ENCODE measurements around the gene PQBP1. TPM values are rescaled to one million over a fixed set of nuclear protein-coding genes. Genes with fewer than 3 reads are reported as not detected.

PQBP1 gene
- total and polyA plus RNA-seq, 2 donors (not counting 1 experiment from before 2014, with no cell fraction given): 89.9 to 128 TPM

DNA sequence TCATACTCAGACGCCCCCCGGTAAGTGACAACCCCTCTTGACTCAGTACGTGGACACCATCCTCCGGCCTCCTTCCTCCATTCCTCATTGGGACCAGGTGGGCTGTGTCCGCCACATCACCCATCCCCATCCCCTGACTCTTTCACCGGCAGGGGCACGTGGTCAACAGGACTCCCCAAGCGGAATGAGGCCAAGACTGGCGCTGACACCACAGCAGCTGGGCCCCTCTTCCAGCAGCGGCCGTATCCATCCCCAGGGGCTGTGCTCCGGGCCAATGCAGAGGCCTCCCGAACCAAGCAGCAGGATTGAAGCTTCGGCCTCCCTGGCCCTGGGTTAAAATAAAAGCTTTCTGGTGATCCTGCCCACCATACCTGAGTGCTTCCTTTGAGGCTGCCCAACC, 5.0 kb downstream of the PQBP1 start:
- ATAC-seq (ENCODE audit: low read depth): no peak
- H3K4me3 Mint-ChIP-seq: no peak overlapping the region
- ChIA-PET CTCF (interaction anchor here (1.2 to 1.5 kb wide), 2 partner anchors 9 to 43 kb away, joined by 3 to 5 read pairs; partner anchors contain the start of gene SLC35A2), POLR2A (interaction anchor here (1.4 kb wide), 1 partner anchor 9 kb away, joined by 4 read pairs; the partner anchor contains the start of gene SLC35A2)
- no peak overlapping the region for H3K27ac Mint-ChIP-seq
- peaks cover 9% of the 10 kb centered on the region for H3K4me1 Mint-ChIP-seq
- WGBS (ENCODE audit: insufficient coverage): 96% methylated on average over 9 of the region's 14 CpGs
- Histone ChIP-seq H2AFZ (ENCODE audit: insufficient read depth, low read depth, low read length, poor library complexity, severe bottlenecking) (no peak overlapping the region), H3K4me2 (replicated peaks; ENCODE audit: low read depth, low read length, poor library complexity, severe bottlenecking) (no peak overlapping the region), H3K36me3 (replicated peaks in 1 of 2; ENCODE audit: control extremely low read depth in 1 of 2, control insufficient read depth in 1 of 2, extremely low read depth in 1 of 2, insufficient read depth in 2 of 2, low read length in 1 of 2) (peaks cover 2 to 24% of the 10 kb centered on the region in 2 experiments), H4K20me1 (ENCODE audit: control insufficient read depth, insufficient read depth, low read length, poor library complexity, severe bottlenecking) (peaks cover 8% of the 10 kb centered on the region), H3K27ac (ENCODE audit: low read length in 2 of 2) (no peak overlapping the region), H3K27me3 (replicated peaks in 1 of 4; ENCODE audit: control extremely low read depth in 1 of 4, control insufficient read depth in 3 of 4, insufficient read depth in 4 of 4, low read length in 3 of 4) (no peaks in the 10 kb centered on the region), H3K4me1 (ENCODE audit: control insufficient read depth in 2 of 2, insufficient read depth in 2 of 2, low read length in 2 of 2) (peaks cover 7 to 14% of the 10 kb centered on the region in 2 donors), H3K79me2 (ENCODE audit: control insufficient read depth, insufficient read depth, low read length) (peaks cover 10% of the 10 kb centered on the region), H3K9ac (ENCODE audit: low read length) (no peak overlapping the region), H3K9me3 (ENCODE audit: control extremely low read depth in 1 of 3, control insufficient read depth in 2 of 3, insufficient read depth in 1 of 3, low read length in 2 of 3) (no peaks in the 10 kb centered on the region), H3K4me3 (ENCODE audit: control extremely low read depth in 1 of 5, extremely low read depth in 1 of 5, insufficient read depth in 1 of 5, low read depth in 2 of 5, low read length in 4 of 5) (no peak overlapping the region)
- no peaks in the 10 kb centered on the region for H3K9me3 Mint-ChIP-seq (ENCODE audit: insufficient read depth)
- intact Hi-C loops (cut with micrococcal nuclease): no loop called here
- H3K27me3 Mint-ChIP-seq: no peaks in the 10 kb centered on the region
- no peak for TF ChIP-seq EZH2 (IDR thresholded peaks at IDR 0.05; ENCODE audit: borderline replicate concordance, insufficient read depth, low read depth, low read length, poor library complexity, severe bottlenecking)
- TF ChIP-seq, protein P1, sequence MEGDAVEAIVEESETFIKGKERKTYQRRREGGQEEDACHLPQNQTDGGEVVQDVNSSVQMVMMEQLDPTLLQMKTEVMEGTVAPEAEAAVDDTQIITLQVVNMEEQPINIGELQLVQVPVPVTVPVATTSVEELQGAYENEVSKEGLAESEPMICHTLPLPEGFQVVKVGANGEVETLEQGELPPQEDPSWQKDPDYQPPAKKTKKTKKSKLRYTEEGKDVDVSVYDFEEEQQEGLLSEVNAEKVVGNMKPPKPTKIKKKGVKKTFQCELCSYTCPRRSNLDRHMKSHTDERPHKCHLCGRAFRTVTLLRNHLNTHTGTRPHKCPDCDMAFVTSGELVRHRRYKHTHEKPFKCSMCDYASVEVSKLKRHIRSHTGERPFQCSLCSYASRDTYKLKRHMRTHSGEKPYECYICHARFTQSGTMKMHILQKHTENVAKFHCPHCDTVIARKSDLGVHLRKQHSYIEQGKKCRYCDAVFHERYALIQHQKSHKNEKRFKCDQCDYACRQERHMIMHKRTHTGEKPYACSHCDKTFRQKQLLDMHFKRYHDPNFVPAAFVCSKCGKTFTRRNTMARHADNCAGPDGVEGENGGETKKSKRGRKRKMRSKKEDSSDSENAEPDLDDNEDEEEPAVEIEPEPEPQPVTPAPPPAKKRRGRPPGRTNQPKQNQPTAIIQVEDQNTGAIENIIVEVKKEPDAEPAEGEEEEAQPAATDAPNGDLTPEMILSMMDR (IDR thresholded peaks at IDR 0.05): no peak
- no peak for DNase-seq

DNA sequence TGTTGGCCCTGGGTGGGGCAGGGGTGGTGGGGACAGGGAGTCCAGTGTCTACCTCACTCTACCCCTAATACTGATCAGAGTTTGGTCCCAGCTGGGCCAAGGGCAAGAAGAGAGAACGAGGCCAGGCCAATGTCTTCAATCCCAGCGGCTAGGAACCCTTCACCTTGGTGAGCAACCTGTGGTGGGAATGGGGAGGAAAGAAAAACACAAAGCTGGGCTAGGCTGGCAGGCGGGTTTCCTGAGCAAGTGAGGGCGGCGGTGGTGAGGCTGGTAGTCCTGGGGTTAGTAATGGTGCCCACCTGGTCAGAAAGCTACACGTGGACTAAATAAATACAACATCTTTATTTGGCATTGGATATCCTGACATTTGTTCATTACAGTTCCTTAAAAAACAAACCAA, 5.6 kb downstream of the PQBP1 start:
- peaks cover 8% of the 10 kb centered on the region for H4K20me1 ChIP-seq (ENCODE audit: control insufficient read depth, insufficient read depth, low read length, poor library complexity, severe bottlenecking)
- Mint-ChIP-seq H3K27me3 (no peaks in the 10 kb centered on the region), H3K27ac (no peak overlapping the region), H3K4me1 (peaks cover 6% of the 10 kb centered on the region), H3K4me3 (no peak overlapping the region), H3K9me3 (ENCODE audit: insufficient read depth) (no peaks in the 10 kb centered on the region)
- peaks cover 7 to 13% of the 10 kb centered on the region in 2 donors for H3K4me1 ChIP-seq (ENCODE audit: control insufficient read depth in 2 of 2, insufficient read depth in 2 of 2, low read length in 2 of 2)
- no peak overlapping the region for H3K4me3 ChIP-seq (ENCODE audit: control extremely low read depth in 1 of 5, extremely low read depth in 1 of 5, insufficient read depth in 1 of 5, low read depth in 2 of 5, low read length in 4 of 5)
- no peaks in the 10 kb centered on the region for H3K9me3 ChIP-seq (ENCODE audit: control extremely low read depth in 1 of 3, control insufficient read depth in 2 of 3, insufficient read depth in 1 of 3, low read length in 2 of 3)
- no peak for ATAC-seq (ENCODE audit: low read depth)
- H3K4me2 ChIP-seq (replicated peaks; ENCODE audit: low read depth, low read length, poor library complexity, severe bottlenecking): no peak overlapping the region
- peaks cover 10% of the 10 kb centered on the region for H3K79me2 ChIP-seq (ENCODE audit: control insufficient read depth, insufficient read depth, low read length)
- TF ChIP-seq, protein P1 (IDR thresholded peaks at IDR 0.05): no peak
- no peak for TF ChIP-seq EZH2 (IDR thresholded peaks at IDR 0.05; ENCODE audit: borderline replicate concordance, insufficient read depth, low read depth, low read length, poor library complexity, severe bottlenecking)
- ChIA-PET CTCF (interaction anchor here (1.2 to 1.5 kb wide), 2 partner anchors 9 to 43 kb away, joined by 3 to 5 read pairs; partner anchors contain the start of gene SLC35A2), POLR2A (interaction anchor here (1.4 kb wide), 1 partner anchor 9 kb away, joined by 4 read pairs; the partner anchor contains the start of gene SLC35A2)
- DNase-seq: no peak
- no CpG with 5 or more reads among the region's 6 CpGs for WGBS (ENCODE audit: insufficient coverage)
- H2AFZ ChIP-seq (ENCODE audit: insufficient read depth, low read depth, low read length, poor library complexity, severe bottlenecking): no peak overlapping the region
- H3K27me3 ChIP-seq (replicated peaks in 1 of 4; ENCODE audit: control extremely low read depth in 1 of 4, control insufficient read depth in 3 of 4, insufficient read depth in 4 of 4, low read length in 3 of 4): no peaks in the 10 kb centered on the region
- H3K36me3 ChIP-seq (replicated peaks in 1 of 2; ENCODE audit: control extremely low read depth in 1 of 2, control insufficient read depth in 1 of 2, extremely low read depth in 1 of 2, insufficient read depth in 2 of 2, low read length in 1 of 2): peaks cover 2 to 24% of the 10 kb centered on the region in 2 experiments
- H3K9ac ChIP-seq (ENCODE audit: low read length): no peak overlapping the region
- intact Hi-C loops (cut with micrococcal nuclease): no loop called here
- H3K27ac ChIP-seq (ENCODE audit: low read length in 2 of 2): no peak overlapping the region
